Neural progenitor cell (in vitro differentiated cells): Measurements from ENCODE around the gene CCAR1. TPM values are rescaled to one million over a fixed set of nuclear protein-coding genes. Genes with fewer than 3 reads are reported as not detected.

Experiments used
- DNase-seq: peaks from one replicate; pipeline ENCODE4 v3.0.0-alpha.2; 2016; ENCODE audit warnings: low spot score
- H2AFZ ChIP-seq: fragments of 200-600 bp; sonication (generic); replicated peaks from 2 replicates; pipeline ENCODE4 v1.6.1; 2016; ENCODE audit warnings: antibody characterized with exemption
- H3F3A ChIP-seq: fragments of 200-600 bp; sonication (generic); 2 replicates; pipeline ENCODE4 v1.6.1; 2016; ENCODE audit warnings: antibody characterized with exemption, low read depth
- H3K27ac ChIP-seq: fragments of 200-600 bp; sonication (generic); 2 replicates; pipeline ENCODE4 v1.5.1; 2016; ENCODE audit warnings: mild to moderate bottlenecking
- H3K27me3 ChIP-seq: fragments of 200-600 bp; sonication (generic); 2 replicates; pipeline ENCODE4 v1.6.1; 2016; ENCODE audit warnings: mild to moderate bottlenecking, moderate library complexity
- H3K36me3 ChIP-seq: fragments of 200-600 bp; sonication (generic); 2 replicates; pipeline ENCODE4 v1.5.1; 2016
- H3K4me1 ChIP-seq: fragments of 200-600 bp; sonication (generic); 2 replicates; pipeline ENCODE4 v1.6.1; 2016; ENCODE audit warnings: mixed run types
- H3K4me2 ChIP-seq: fragments of 200-600 bp; sonication (generic); 2 replicates; pipeline ENCODE4 v1.6.1; 2016
- H3K4me3 ChIP-seq: fragments of 200-600 bp; sonication (generic); 2 replicates; pipeline ENCODE4 v1.5.1; 2016
- H3K79me2 ChIP-seq: fragments of 200-600 bp; sonication (generic); 2 replicates; pipeline ENCODE4 v1.6.1; 2016; ENCODE audit warnings: low read depth
- H3K9ac ChIP-seq: fragments of 200-600 bp; sonication (generic); 2 replicates; pipeline ENCODE4 v1.6.1; 2016
- H3K9me3 ChIP-seq: fragments of 200-600 bp; sonication (generic); 2 replicates; pipeline ENCODE4 v1.5.1; 2016; ENCODE audit warnings: low read depth
- H4K20me1 ChIP-seq: fragments of 200-600 bp; sonication (generic); 2 replicates; pipeline ENCODE4 v1.6.1; 2016; ENCODE audit warnings: low read depth
- H3K27ac Mint-ChIP-seq: 3 replicates; pipeline ENCODE4 v1.8.0; 2021; ENCODE audit warnings: mixed read lengths
- H3K27me3 Mint-ChIP-seq: 2 replicates; pipeline ENCODE4 v1.8.0; 2022; ENCODE audit warnings: low read depth, mild to moderate bottlenecking, inconsistent platforms, moderate library complexity, mixed read lengths; ENCODE audit not compliant: insufficient read depth
- H3K36me3 Mint-ChIP-seq: 3 replicates; pipeline ENCODE4 v1.8.0; 2021; ENCODE audit warnings: mixed read lengths
- H3K4me1 Mint-ChIP-seq: 3 replicates; pipeline ENCODE4 v1.8.0; 2021; ENCODE audit warnings: mixed read lengths
- H3K4me3 Mint-ChIP-seq: 3 replicates; pipeline ENCODE4 v1.8.0; 2021; ENCODE audit warnings: mild to moderate bottlenecking, moderate library complexity, mixed read lengths
- H3K9me3 Mint-ChIP-seq: 3 replicates; pipeline ENCODE4 v1.8.0; 2020; ENCODE audit warnings: mixed read lengths
- EZH2 ChIP-seq: fragments of 200-600 bp; sonication (generic); IDR thresholded peaks from 2 replicates; pipeline ENCODE4 v1.6.1; 2017; ENCODE audit warnings: antibody characterized with exemption, mild to moderate bottlenecking, moderate library complexity
- EZH2phosphoT487 ChIP-seq: fragments of 200-600 bp; sonication (generic); IDR thresholded peaks from 2 replicates; pipeline ENCODE4 v1.6.1; 2017; ENCODE audit warnings: antibody characterized with exemption
- total RNA-seq: library from RNA; depleted of rRNA; stranded (reverse); fragments of >200 nt; gene quantifications from 2 replicates; pipeline ENCODE4 v1.2.3, GENCODE V29; 2015; ENCODE audit warnings: low replicate concordance
- TF ChIP-seq, protein P1 (sequence below): fragments of 200-600 bp; sonication (generic); IDR thresholded peaks from 2 replicates; pipeline ENCODE4 v1.5.1; 2017; ENCODE audit warnings: antibody characterized with exemption, mild to moderate bottlenecking

The CCAR1 gene
- total RNA-seq, 1 donor from 2014 or later: 141 TPM

DNA sequence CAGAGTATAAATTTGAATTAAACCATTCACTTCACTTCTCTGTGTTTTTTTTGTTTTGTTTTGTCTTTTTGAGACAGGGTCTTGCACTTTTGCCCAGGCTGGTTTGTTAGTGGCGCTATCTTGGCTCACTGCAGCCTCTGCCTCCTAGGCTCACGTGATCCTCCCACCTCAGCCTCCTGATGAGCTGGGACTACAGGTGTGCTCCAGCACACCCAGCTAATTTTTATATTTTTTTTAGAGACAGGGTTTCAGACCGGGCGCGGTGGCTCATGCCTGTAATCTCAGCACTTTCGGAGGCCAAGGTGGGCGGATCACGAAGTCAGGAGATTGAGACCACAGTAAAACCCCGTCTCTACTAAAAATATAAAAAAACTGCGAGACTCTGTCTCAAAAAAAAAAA, 69.4 kb downstream of the CCAR1 start:
- Histone ChIP-seq H2AFZ (no peak overlapping the region), H4K20me1 (no peaks in the 10 kb centered on the region), H3K9me3 (no peaks in the 10 kb centered on the region), H3F3A (peaks cover 54% of the 10 kb centered on the region), H3K9ac (no peak overlapping the region), H3K27me3 (no peaks in the 10 kb centered on the region), H3K4me1 (no peaks in the 10 kb centered on the region), H3K4me3 (no peak overlapping the region), H3K79me2 (no peaks in the 10 kb centered on the region), H3K27ac (no peak overlapping the region), H3K4me2 (no peak overlapping the region), H3K36me3 (peaks cover 49% of the 10 kb centered on the region)
- no peak overlapping the region for H3K4me3 Mint-ChIP-seq
- H3K27me3 Mint-ChIP-seq: peaks cover 2% of the 10 kb centered on the region
- no peaks in the 10 kb centered on the region for H3K4me1 Mint-ChIP-seq
- TF ChIP-seq EZH2phosphoT487: no peak
- TF ChIP-seq, protein P1, sequence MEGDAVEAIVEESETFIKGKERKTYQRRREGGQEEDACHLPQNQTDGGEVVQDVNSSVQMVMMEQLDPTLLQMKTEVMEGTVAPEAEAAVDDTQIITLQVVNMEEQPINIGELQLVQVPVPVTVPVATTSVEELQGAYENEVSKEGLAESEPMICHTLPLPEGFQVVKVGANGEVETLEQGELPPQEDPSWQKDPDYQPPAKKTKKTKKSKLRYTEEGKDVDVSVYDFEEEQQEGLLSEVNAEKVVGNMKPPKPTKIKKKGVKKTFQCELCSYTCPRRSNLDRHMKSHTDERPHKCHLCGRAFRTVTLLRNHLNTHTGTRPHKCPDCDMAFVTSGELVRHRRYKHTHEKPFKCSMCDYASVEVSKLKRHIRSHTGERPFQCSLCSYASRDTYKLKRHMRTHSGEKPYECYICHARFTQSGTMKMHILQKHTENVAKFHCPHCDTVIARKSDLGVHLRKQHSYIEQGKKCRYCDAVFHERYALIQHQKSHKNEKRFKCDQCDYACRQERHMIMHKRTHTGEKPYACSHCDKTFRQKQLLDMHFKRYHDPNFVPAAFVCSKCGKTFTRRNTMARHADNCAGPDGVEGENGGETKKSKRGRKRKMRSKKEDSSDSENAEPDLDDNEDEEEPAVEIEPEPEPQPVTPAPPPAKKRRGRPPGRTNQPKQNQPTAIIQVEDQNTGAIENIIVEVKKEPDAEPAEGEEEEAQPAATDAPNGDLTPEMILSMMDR: no peak
- no peak for TF ChIP-seq EZH2
- no peak overlapping the region for H3K27ac Mint-ChIP-seq
- no peak for DNase-seq
- no peaks in the 10 kb centered on the region for H3K9me3 Mint-ChIP-seq
- H3K36me3 Mint-ChIP-seq: peaks cover 19% of the 10 kb centered on the region

GRCh38 chr10:68792115-68792514, 71.1 kb downstream of the CCAR1 start:
- H3K27ac Mint-ChIP-seq: no peak overlapping the region
- peaks cover 2% of the 10 kb centered on the region for H3K27me3 Mint-ChIP-seq
- H3F3A ChIP-seq: peaks cover 42% of the 10 kb centered on the region
- H3K36me3 Mint-ChIP-seq: peaks cover 12% of the 10 kb centered on the region
- no peak overlapping the region for H3K9ac ChIP-seq
- no peaks in the 10 kb centered on the region for H3K27me3 ChIP-seq
- H4K20me1 ChIP-seq: no peaks in the 10 kb centered on the region
- TF ChIP-seq, protein P1: peak; percentile 41
- TF ChIP-seq EZH2: no peak
- no peaks in the 10 kb centered on the region for H3K4me1 ChIP-seq
- H3K4me3 ChIP-seq: no peak overlapping the region
- no peaks in the 10 kb centered on the region for H3K9me3 ChIP-seq
- H2AFZ ChIP-seq: no peak overlapping the region
- H3K27ac ChIP-seq: no peak overlapping the region
- no peak for DNase-seq
- H3K79me2 ChIP-seq: no peaks in the 10 kb centered on the region
- H3K4me3 Mint-ChIP-seq: no peak overlapping the region
- no peaks in the 10 kb centered on the region for H3K4me1 Mint-ChIP-seq
- peaks cover 33% of the 10 kb centered on the region for H3K36me3 ChIP-seq
- no peaks in the 10 kb centered on the region for H3K9me3 Mint-ChIP-seq
- no peak overlapping the region for H3K4me2 ChIP-seq

DNA sequence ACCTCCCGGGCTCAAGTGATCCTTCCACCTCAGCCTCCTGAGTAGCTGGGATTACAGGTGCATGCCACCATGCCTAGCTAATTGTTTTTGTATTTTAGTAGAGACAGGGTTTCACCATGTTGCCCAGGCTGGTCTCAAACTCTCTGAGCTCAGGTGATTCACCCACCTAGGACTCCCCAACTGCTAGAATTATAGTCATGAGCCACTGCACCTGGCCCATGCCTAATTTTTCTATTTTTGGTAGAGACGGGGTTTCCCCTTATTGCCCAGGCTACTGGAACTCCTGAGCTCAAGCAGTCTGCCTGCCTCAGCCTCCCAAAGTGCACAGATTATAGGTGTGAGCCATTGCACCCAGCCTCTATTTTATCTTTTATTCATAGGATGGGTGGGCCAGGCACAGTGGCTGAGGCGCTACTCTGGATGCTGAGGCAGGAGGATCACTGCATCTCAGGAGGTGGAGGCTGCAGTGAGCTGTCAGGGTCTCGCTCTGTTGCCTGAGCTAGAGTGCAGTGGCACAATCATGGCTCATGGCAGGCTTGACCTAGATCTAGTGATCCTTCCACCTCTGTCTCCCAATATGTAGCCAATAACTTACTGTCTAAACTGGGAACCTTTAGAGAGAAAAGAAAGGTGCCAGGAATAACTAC, 75.0 kb downstream of the CCAR1 start:
- H3K27ac ChIP-seq: no peak overlapping the region
- no peak for DNase-seq
- TF ChIP-seq, protein P1: no peak
- TF ChIP-seq EZH2phosphoT487 (no peak), EZH2 (no peak)
- H2AFZ ChIP-seq: no peak overlapping the region
- H3K4me2 ChIP-seq: no peak overlapping the region
- no peaks in the 10 kb centered on the region for H4K20me1 ChIP-seq
- peaks cover 32% of the 10 kb centered on the region for H3F3A ChIP-seq
- H3K4me1 Mint-ChIP-seq: no peaks in the 10 kb centered on the region
- no peak overlapping the region for H3K4me3 Mint-ChIP-seq
- H3K36me3 Mint-ChIP-seq: peaks cover 10% of the 10 kb centered on the region
- H3K27ac Mint-ChIP-seq: no peak overlapping the region
- no peaks in the 10 kb centered on the region for H3K27me3 Mint-ChIP-seq
- no peak overlapping the region for H3K9ac ChIP-seq
- H3K36me3 ChIP-seq: peaks cover 10% of the 10 kb centered on the region
- no peaks in the 10 kb centered on the region for H3K27me3 ChIP-seq
- H3K9me3 Mint-ChIP-seq: no peaks in the 10 kb centered on the region
- H3K4me3 ChIP-seq: no peak overlapping the region
- H3K9me3 ChIP-seq: no peaks in the 10 kb centered on the region
- no peaks in the 10 kb centered on the region for H3K4me1 ChIP-seq
- H3K79me2 ChIP-seq: no peaks in the 10 kb centered on the region
